ENCODE measurements around the gene TMEM74B. TPM values are rescaled to one million over a fixed set of nuclear protein-coding genes. Genes with fewer than 3 reads are reported as not detected.

Gene TMEM74B
- total RNA-seq, 1 donor from 2014 or later: 0.85 TPM

- TF ChIP-seq CTCF (IDR thresholded peaks at IDR 0.05; ENCODE audit: unreplicated experiment): no peak
- Mint-ChIP-seq H3K36me3 (peaks cover 55% of the 10 kb centered on the region), H3K4me1 (no peaks in the 10 kb centered on the region), H3K9me3 (no peaks in the 10 kb centered on the region), H3K27ac (no peak overlapping the region), H3K27me3 (ENCODE audit: low read depth) (no peaks in the 10 kb centered on the region), H3K4me3 (no peak overlapping the region)
- DNase-seq (ENCODE audit: low spot score in 2 of 2, unreplicated experiment in 2 of 2): no peak
Observed at GRCh38 chr20:1166948-1167720, 17.6 kb downstream of the TMEM74B start.

- no peaks in the 10 kb centered on the region for H3K27me3 Mint-ChIP-seq (ENCODE audit: low read depth)
- no peaks in the 10 kb centered on the region for H3K4me1 Mint-ChIP-seq
- peaks cover 59% of the 10 kb centered on the region for H3K36me3 Mint-ChIP-seq
- DNase-seq (ENCODE audit: low spot score in 2 of 2, unreplicated experiment in 2 of 2): no peak
- H3K27ac Mint-ChIP-seq: no peak overlapping the region
- no peaks in the 10 kb centered on the region for H3K9me3 Mint-ChIP-seq
- H3K4me3 Mint-ChIP-seq: no peak overlapping the region
- TF ChIP-seq CTCF (IDR thresholded peaks at IDR 0.05; ENCODE audit: unreplicated experiment): no peak
Observed at GRCh38 chr20:1165941-1166340, 18.8 kb downstream of the TMEM74B start.

- H3K4me1 Mint-ChIP-seq: no peaks in the 10 kb centered on the region
- no peak overlapping the region for H3K4me3 Mint-ChIP-seq
- TF ChIP-seq CTCF (IDR thresholded peaks at IDR 0.05; ENCODE audit: unreplicated experiment): no peak
- H3K27me3 Mint-ChIP-seq (ENCODE audit: low read depth): no peaks in the 10 kb centered on the region
- H3K27ac Mint-ChIP-seq: no peak overlapping the region
- DNase-seq (ENCODE audit: low spot score in 2 of 2, unreplicated experiment in 2 of 2): no peak
- H3K36me3 Mint-ChIP-seq: peaks cover 62% of the 10 kb centered on the region
- H3K9me3 Mint-ChIP-seq: no peaks in the 10 kb centered on the region
Observed at GRCh38 chr20:1165521-1165920, 19.3 kb downstream of the TMEM74B start.

GRCh38 chr20:1164871-1165270 lies 19.9 kb downstream of the TMEM74B start:
- H3K4me3 Mint-ChIP-seq: no peak overlapping the region
- DNase-seq (ENCODE audit: low spot score in 2 of 2, unreplicated experiment in 2 of 2): no peak
- no peak for TF ChIP-seq CTCF (IDR thresholded peaks at IDR 0.05; ENCODE audit: unreplicated experiment)
- peaks cover 60% of the 10 kb centered on the region for H3K36me3 Mint-ChIP-seq
- H3K9me3 Mint-ChIP-seq: no peaks in the 10 kb centered on the region
- H3K27ac Mint-ChIP-seq: no peak overlapping the region
- no peaks in the 10 kb centered on the region for H3K4me1 Mint-ChIP-seq
- no peaks in the 10 kb centered on the region for H3K27me3 Mint-ChIP-seq (ENCODE audit: low read depth)

- Mint-ChIP-seq H3K27ac (no peak overlapping the region), H3K9me3 (no peaks in the 10 kb centered on the region), H3K27me3 (ENCODE audit: low read depth) (no peaks in the 10 kb centered on the region), H3K4me3 (no peak overlapping the region), H3K36me3 (peaks cover 56% of the 10 kb centered on the region), H3K4me1 (no peaks in the 10 kb centered on the region)
- no peak for TF ChIP-seq CTCF (IDR thresholded peaks at IDR 0.05; ENCODE audit: unreplicated experiment)
- no peak for DNase-seq (ENCODE audit: low spot score in 2 of 2, unreplicated experiment in 2 of 2)
Observed at GRCh38 chr20:1163653-1164052, 21.1 kb downstream of the TMEM74B start.
